GM12864 (cell line): Measurements from ENCODE around the gene CTNNA3.

Experiments
- DNase-seq: peaks from one replicate; pipeline ENCODE4 v3.0.0-alpha.2; 2011; ENCODE audit warnings: low read depth
- H3K4me3 ChIP-seq: 2 replicates; pipeline ENCODE4 v1.5.1; 2011; ENCODE audit warnings: mild to moderate bottlenecking, low read depth, low read length, control low read depth
- TF ChIP-seq, protein P1 (sequence below): IDR thresholded peaks from 2 replicates; pipeline ENCODE4 v1.5.1; 2011; ENCODE audit warnings: low read depth, mild to moderate bottlenecking, moderate library complexity, low read length, control low read depth, inconsistent platforms; ENCODE audit errors: missing control alignments

CTNNA3 gene

DNA sequence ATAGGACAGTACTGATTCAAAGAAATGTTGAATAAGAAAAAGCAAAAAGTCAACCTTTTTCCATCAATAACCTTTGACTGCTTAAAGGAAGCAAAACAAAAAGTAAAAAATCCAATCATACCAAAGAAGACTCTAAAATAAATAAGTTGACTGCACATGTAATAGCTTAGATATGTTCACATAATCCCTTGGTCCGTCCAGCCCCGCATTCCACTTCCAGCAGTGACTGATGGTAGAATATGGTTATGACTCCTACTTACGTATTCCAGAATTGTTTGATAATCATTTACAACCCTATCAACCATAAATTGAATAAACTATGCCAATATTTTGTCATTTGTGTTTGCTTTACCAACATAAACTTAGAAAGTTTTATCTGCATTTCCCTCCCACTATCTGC, 77.9 kb downstream of the CTNNA3 start:
- H3K4me3 ChIP-seq: no peak overlapping the region
- TF ChIP-seq, protein P1, sequence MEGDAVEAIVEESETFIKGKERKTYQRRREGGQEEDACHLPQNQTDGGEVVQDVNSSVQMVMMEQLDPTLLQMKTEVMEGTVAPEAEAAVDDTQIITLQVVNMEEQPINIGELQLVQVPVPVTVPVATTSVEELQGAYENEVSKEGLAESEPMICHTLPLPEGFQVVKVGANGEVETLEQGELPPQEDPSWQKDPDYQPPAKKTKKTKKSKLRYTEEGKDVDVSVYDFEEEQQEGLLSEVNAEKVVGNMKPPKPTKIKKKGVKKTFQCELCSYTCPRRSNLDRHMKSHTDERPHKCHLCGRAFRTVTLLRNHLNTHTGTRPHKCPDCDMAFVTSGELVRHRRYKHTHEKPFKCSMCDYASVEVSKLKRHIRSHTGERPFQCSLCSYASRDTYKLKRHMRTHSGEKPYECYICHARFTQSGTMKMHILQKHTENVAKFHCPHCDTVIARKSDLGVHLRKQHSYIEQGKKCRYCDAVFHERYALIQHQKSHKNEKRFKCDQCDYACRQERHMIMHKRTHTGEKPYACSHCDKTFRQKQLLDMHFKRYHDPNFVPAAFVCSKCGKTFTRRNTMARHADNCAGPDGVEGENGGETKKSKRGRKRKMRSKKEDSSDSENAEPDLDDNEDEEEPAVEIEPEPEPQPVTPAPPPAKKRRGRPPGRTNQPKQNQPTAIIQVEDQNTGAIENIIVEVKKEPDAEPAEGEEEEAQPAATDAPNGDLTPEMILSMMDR: no peak
- no peak for DNase-seq

DNA sequence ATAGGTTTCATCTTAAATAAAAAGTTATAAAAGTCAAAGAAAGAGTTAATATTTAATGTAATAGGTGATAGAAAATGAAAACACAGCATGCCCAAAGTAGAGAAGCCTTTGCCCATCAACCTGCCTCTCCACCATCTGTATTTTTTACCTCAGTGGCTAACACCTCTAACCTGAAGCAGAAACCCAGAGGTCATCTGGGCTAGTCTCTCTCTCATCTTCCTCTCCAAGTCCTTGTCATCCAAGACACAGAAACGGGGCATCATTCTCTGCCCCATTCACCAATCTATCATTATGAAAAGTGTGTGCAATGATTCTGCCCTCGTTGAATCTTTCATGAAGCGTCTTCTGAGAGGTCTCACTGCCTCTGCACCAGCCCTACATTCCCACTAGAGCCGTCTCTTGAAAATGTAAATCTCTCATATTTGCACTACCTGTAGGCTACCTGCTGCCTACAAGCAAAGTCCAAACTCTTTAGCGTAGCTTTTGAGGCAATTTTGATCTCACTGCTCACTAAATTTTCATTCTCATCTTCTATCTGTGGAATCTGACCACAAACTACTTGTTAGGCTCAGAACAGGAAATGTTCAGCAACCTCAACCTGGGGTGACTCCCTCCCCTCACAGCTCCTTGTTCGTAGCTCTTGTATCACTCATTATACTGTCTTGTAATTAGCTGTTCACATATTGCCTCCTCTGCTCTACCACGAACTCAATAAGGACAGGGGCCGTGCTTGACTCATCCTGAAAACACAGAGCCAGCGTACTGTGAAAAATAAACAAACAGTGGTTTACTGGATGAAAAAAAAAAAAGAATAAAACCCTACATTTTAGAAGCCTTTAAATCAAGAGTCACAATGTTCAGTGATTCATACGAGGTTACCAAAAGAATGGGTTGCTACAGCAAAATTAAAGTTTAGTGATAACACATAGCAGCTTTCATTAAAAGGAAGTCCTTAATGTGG, 83.1 kb downstream of the CTNNA3 start:
- no peak for DNase-seq
- TF ChIP-seq, protein P1: no peak
- no peak overlapping the region for H3K4me3 ChIP-seq

DNA sequence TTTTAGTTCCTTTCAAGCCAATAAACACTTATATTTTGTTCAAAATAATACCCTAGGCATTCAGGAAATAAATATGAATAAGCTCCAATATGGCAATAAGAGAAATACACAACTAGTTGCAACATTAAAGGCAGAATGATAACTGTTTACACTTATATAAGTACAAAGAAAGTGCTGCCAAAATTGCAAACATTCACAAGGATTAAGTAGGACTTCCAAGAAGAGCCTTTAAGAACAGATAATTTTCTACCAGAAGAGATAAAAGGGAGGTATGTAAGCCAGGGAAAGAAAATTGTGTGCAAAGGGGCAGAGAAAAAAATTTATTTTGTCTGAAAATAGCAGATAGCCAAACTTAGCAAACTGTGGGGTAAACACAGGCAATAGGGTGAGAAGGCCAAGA, 83.8 kb downstream of the CTNNA3 start:
- TF ChIP-seq, protein P1: no peak
- no peak overlapping the region for H3K4me3 ChIP-seq
- no peak for DNase-seq

DNA sequence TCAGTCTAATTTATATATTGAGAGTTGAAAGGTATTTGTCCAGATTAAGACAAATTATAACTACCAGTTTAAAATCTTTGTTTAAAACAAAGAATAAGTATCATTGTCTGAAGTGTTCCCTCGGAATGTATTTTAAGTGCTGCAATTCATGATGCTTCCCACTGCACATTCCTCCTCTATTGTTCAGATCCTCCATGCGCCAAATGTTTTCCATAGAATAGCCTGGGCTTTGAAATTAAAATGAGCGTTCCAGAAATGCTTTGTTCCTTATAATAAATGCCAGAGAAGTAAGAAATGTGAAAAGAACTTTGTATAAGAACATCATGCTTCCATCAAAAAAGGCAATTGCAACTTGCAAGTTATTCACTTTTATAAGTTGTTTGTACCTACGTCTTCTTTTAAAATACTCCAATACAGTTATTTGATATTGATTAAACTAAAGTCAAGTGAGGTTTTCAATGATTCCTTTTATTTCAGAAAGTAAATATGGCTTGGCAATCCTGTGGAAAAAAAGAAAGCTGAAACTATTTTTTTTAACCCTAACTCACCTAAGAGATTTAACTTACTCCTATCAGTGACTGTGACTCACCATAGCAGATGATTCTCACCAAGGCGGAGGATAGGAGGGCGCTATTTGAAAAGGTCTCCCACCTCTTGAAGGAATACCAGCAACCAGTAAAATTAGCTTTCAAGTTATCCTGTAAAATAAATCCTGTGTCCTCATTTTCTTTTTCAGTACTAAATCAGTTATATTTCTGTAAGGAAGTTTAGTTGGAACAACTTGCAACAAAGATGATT, 85.8 kb downstream of the CTNNA3 start:
- H3K4me3 ChIP-seq: no peak overlapping the region
- TF ChIP-seq, protein P1: no peak
- no peak for DNase-seq

DNA sequence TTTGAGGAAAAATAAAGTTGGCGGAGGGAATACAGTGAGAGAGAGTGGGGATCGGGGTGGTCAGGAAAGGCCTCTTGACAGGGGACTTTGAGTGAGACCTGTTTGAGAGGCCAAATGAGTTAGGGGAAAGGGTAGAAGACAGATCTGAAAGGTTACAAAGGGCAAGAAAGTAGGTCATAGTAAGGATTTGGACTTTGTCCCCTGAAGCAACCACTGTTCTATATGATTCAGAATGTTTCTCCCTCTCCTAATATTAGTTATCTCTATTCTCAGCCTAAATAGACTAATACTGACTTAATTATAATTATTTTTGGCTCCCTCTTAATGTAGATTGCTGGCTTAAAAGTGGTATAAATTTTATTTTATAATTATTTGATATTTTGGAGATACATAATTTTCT, 88.0 kb downstream of the CTNNA3 start:
- no peak for DNase-seq
- H3K4me3 ChIP-seq: no peak overlapping the region
- TF ChIP-seq, protein P1: no peak

DNA sequence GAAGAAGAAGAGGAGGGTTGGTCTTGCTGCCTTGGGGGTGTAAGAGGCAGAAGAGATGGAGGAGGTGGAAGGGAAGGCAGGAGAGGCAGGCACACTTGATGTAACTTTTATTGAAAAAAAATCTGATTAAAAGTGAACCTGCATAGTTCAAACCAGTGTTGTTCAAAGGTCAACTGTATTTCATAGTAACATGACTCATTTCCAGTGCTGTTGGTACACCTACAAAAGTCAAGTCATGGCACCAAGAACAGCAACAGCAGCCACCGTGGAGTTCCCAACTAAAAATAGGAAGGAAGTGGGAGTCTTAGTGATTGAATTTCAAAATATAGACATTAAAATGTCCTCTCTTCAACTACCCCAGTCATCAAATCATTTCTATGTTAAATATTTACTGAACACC, 88.5 kb downstream of the CTNNA3 start:
- no peak for DNase-seq
- TF ChIP-seq, protein P1: no peak

More for the DNA sequence above, 88.5 kb downstream of the CTNNA3 start:
- H3K4me3 ChIP-seq: no peak overlapping the region
